Type B pancreatic cell (in vitro differentiated cells): ENCODE measurements around the gene DNAH2. TPM values are rescaled to one million over a fixed set of nuclear protein-coding genes. Genes with fewer than 3 reads are reported as not detected.

Experiments used
- DNase-seq: peaks from one replicate; pipeline ENCODE4 v3.0.0; 2021; ENCODE audit warnings: mixed read lengths; ENCODE audit not compliant: unreplicated experiment; ENCODE audit errors: extremely low spot score
- H3K27ac Mint-ChIP-seq: 2 replicates; pipeline ENCODE4 v1.8.0; 2021; ENCODE audit warnings: mild to moderate bottlenecking, mixed read lengths
- H3K27me3 Mint-ChIP-seq: 2 replicates; pipeline ENCODE4 v1.8.0; 2021; ENCODE audit warnings: mixed read lengths
- H3K36me3 Mint-ChIP-seq: 2 replicates; pipeline ENCODE4 v1.8.0; 2021; ENCODE audit warnings: mixed read lengths
- H3K4me1 Mint-ChIP-seq: one replicate; pipeline ENCODE4 v1.8.0; 2021; ENCODE audit warnings: mixed read lengths; ENCODE audit not compliant: unreplicated experiment
- H3K4me3 Mint-ChIP-seq: 2 replicates; pipeline ENCODE4 v1.8.0; 2021; ENCODE audit warnings: mild to moderate bottlenecking, mixed read lengths
- H3K9me3 Mint-ChIP-seq: 2 replicates; pipeline ENCODE4 v1.8.0; 2021; ENCODE audit warnings: mixed read lengths
- CTCF ChIP-seq: fragments of 200-600 bp; sonication (generic); conservative IDR thresholded peaks from 2 replicates; pipeline ENCODE4 v1.5.0; 2021; ENCODE audit warnings: antibody characterized with exemption, mild to moderate bottlenecking
- total RNA-seq: library from RNA; stranded (reverse); gene quantifications from 2 replicates; pipeline ENCODE4 v1.2.1, GENCODE V29; 2021; ENCODE audit warnings: low replicate concordance

DNAH2 gene
- total RNA-seq, 1 donor from 2014 or later: 1.0 TPM

- Mint-ChIP-seq H3K27me3 (peaks cover 37% of the 10 kb centered on the region), H3K27ac (no peak overlapping the region), H3K4me3 (no peak overlapping the region), H3K36me3 (no peaks in the 10 kb centered on the region), H3K4me1 (no peaks in the 10 kb centered on the region), H3K9me3 (no peaks in the 10 kb centered on the region)
- DNase-seq: no peak
- TF ChIP-seq CTCF: no peak
Measured at GRCh38 chr17:7740481-7741001, 23.0 kb downstream of the DNAH2 start.

- DNase-seq: no peak
- no peak for TF ChIP-seq CTCF
- Mint-ChIP-seq H3K27ac (no peak overlapping the region), H3K4me3 (no peak overlapping the region), H3K27me3 (peaks cover 25% of the 10 kb centered on the region), H3K9me3 (no peaks in the 10 kb centered on the region), H3K36me3 (no peaks in the 10 kb centered on the region), H3K4me1 (peaks cover 9% of the 10 kb centered on the region)
Measured at GRCh38 chr17:7742729-7743128, 25.2 kb downstream of the DNAH2 start.

GRCh38 chr17:7744416-7744815 is 26.9 kb downstream of the DNAH2 start:
- no peak for TF ChIP-seq CTCF
- H3K27ac Mint-ChIP-seq: no peak overlapping the region
- no peak for DNase-seq
- H3K36me3 Mint-ChIP-seq: no peaks in the 10 kb centered on the region
- H3K4me1 Mint-ChIP-seq: peaks cover 9% of the 10 kb centered on the region
- H3K4me3 Mint-ChIP-seq: no peak overlapping the region
- H3K27me3 Mint-ChIP-seq: peaks cover 15% of the 10 kb centered on the region
- H3K9me3 Mint-ChIP-seq: no peaks in the 10 kb centered on the region

GRCh38 chr17:7745748-7746470 is 28.4 kb downstream of the DNAH2 start:
- peak; percentile 45 for TF ChIP-seq CTCF
- peaks cover 9% of the 10 kb centered on the region for H3K4me1 Mint-ChIP-seq
- H3K27me3 Mint-ChIP-seq: peaks cover 4% of the 10 kb centered on the region
- H3K4me3 Mint-ChIP-seq: no peak overlapping the region
- no peak overlapping the region for H3K27ac Mint-ChIP-seq
- no peaks in the 10 kb centered on the region for H3K36me3 Mint-ChIP-seq
- no peaks in the 10 kb centered on the region for H3K9me3 Mint-ChIP-seq
- no peak for DNase-seq

GRCh38 chr17:7747635-7748071 is 30.1 kb downstream of the DNAH2 start:
- H3K27me3 Mint-ChIP-seq: peaks cover 4% of the 10 kb centered on the region
- DNase-seq: no peak
- no peak overlapping the region for H3K4me3 Mint-ChIP-seq
- no peaks in the 10 kb centered on the region for H3K36me3 Mint-ChIP-seq
- TF ChIP-seq CTCF: no peak
- no peak overlapping the region for H3K27ac Mint-ChIP-seq
- H3K9me3 Mint-ChIP-seq: no peaks in the 10 kb centered on the region
- peaks cover 9% of the 10 kb centered on the region for H3K4me1 Mint-ChIP-seq
